BJ (cell line): Measurements from ENCODE around the gene GABPB1. TPM values are rescaled to one million over a fixed set of nuclear protein-coding genes. Genes with fewer than 3 reads are reported as not detected.
A peak's percentile ranks its signal among the peaks of the same experiment; 100 is the strongest.

ENCODE experiments used
- CTCF ChIA-PET: fragments of 350-600 bp; formaldehyde crosslinking; extraction: SDS; loops from one replicate; lab custom pipeline; 2021; ENCODE audit warnings: antibody characterized with exemption, inconsistent platforms; lab: Yijun Ruan, JAX
- POLR2A ChIA-PET: fragments of 300-600 bp; sonication (Branson Sonifier 250); formaldehyde crosslinking; extraction: SDS; loops from one replicate; lab custom pipeline; 2021; ENCODE audit warnings: antibody characterized with exemption; lab: Charles Lee
- DNase-seq: peaks from one replicate; pipeline ENCODE4 v3.0.0-alpha.2; 2011; ENCODE audit warnings: low read depth
- H3K27me3 ChIP-seq: 2 replicates; pipeline ENCODE4 v1.6.0; 2011; ENCODE audit warnings: low read length; ENCODE audit not compliant: control insufficient read depth, insufficient read depth
- H3K36me3 ChIP-seq: 2 replicates; pipeline ENCODE4 v1.5.1; 2011; ENCODE audit warnings: low read length; ENCODE audit not compliant: control insufficient read depth, insufficient read depth
- H3K4me3 ChIP-seq: 2 replicates; pipeline ENCODE4 v1.5.1; 2011; ENCODE audit warnings: low read depth, mild to moderate bottlenecking, control low read depth, low read length
- CTCF ChIP-seq: IDR thresholded peaks from 2 replicates; pipeline ENCODE4 v1.5.1; 2011; ENCODE audit warnings: low read depth, mild to moderate bottlenecking, control low read depth, inconsistent platforms, low read length, moderate library complexity; ENCODE audit not compliant: insufficient read depth
- polyA plus RNA-seq: library from polyadenylated mRNA; depleted of rRNA; stranded (reverse); fragments of >200 nt; gene quantifications from 2 replicates; pipeline ENCODE4 v1.2.3, GENCODE V29; 2011

Gene GABPB1
- polyA plus RNA-seq, 1 experiment, result 17.1 TPM

- H3K27me3 ChIP-seq, result no peaks in the 10 kb centered on the region
- H3K4me3 ChIP-seq, result no peak overlapping the region
- DNase-seq, result no peak
- no peak for TF ChIP-seq CTCF
- POLR2A ChIA-PET, result no interaction called here
- no peaks in the 10 kb centered on the region for H3K36me3 ChIP-seq
- CTCF ChIA-PET, result interaction anchor here (1.3 kb wide), 1 partner anchor 9 kb away, joined by 4 read pairs; no protein-coding TSS in a partner anchor
Measured at GRCh38 chr15:50232791-50233190, 122.2 kb downstream of the GABPB1 start.

- Histone ChIP-seq H3K4me3 (no peak overlapping the region), H3K36me3 (no peaks in the 10 kb centered on the region), H3K27me3 (no peaks in the 10 kb centered on the region)
- no peak for TF ChIP-seq CTCF
- ChIA-PET CTCF (interaction anchor here (0.7 kb wide), 1 partner anchor 10 kb away, joined by 3 read pairs; no protein-coding TSS in a partner anchor), POLR2A (no interaction called here)
- no peak for DNase-seq
Measured at GRCh38 chr15:50231761-50232160, 123.2 kb downstream of the GABPB1 start.

- Histone ChIP-seq H3K27me3 (no peaks in the 10 kb centered on the region), H3K36me3 (no peaks in the 10 kb centered on the region), H3K4me3 (no peak overlapping the region)
- DNase-seq, result no peak
- CTCF ChIA-PET, result interaction anchor here (1.2 to 1.3 kb wide), 3 partner anchors 8 to 24 kb away, joined by 3 to 5 read pairs (median 3); no protein-coding TSS in a partner anchor
- POLR2A ChIA-PET, result no interaction called here
- no peak for TF ChIP-seq CTCF
Measured at GRCh38 chr15:50229336-50229735, 125.7 kb downstream of the GABPB1 start.

GRCh38 chr15:50228866-50229265 lies 126.1 kb downstream of the GABPB1 start:
- ChIA-PET POLR2A (no interaction called here), CTCF (interaction anchor here (1.2 to 1.3 kb wide), 3 partner anchors 8 to 25 kb away, joined by 3 to 5 read pairs (median 3); no protein-coding TSS in a partner anchor)
- Histone ChIP-seq H3K4me3 (no peak overlapping the region), H3K27me3 (no peaks in the 10 kb centered on the region), H3K36me3 (no peaks in the 10 kb centered on the region)
- no peak for DNase-seq
- TF ChIP-seq CTCF, result no peak

- TF ChIP-seq CTCF, result no peak
- no peaks in the 10 kb centered on the region for H3K27me3 ChIP-seq
- peak; percentile 69 for DNase-seq
- no peaks in the 10 kb centered on the region for H3K36me3 ChIP-seq
- no peak overlapping the region for H3K4me3 ChIP-seq
- ChIA-PET CTCF (no interaction called here), POLR2A (no interaction called here)
Measured at GRCh38 chr15:50227076-50227475, 127.9 kb downstream of the GABPB1 start.
